MV-4-11 (cell line): ENCODE results near the gene MAGIX.

ENCODE experiments used
- DNase-seq: peaks from one replicate; lab custom pipeline; 2025; lab: John Stamatoyannopoulos, UW

Gene MAGIX

DNA sequence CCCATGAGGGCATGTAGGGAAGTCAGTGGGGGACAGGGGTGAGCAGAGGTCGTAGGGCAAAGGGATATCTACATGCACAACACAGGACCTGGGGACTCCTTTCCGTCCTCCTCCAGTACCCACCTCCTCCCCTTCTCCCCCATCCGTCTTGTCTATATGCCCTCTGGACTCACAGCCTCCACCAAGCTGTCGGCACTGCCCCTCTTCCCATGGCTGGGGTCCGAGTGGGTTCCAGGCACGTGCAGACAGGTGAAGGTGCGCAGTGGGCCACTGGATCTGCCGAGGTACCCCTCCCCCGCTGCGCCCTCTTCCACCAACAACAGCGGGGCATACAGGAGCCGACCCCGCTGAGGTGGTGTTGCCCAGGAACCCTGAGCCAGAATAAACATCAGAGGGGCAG is 42.9 kb downstream of the MAGIX start:
- DNase-seq, result no peak

DNA sequence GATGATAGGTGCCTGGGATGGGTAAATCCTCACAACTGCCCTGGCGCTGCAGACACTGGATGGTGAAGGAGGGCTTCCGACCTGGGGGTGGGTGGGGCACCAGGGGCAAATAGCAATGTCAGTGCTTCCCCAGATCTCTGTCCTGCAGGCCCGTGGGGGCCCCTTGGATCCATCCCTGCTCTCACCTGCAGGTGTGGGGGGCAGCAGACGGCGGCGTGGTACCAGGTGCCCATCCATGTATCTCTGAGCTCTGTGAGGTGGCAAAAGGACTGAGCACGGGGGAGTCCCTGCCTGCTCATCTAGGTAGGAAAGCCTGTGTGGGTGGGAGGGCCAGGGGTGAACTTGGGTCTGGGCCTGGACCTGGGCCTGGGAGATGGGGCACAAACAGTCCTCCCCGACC is 44.0 kb downstream of the MAGIX start:
- DNase-seq, result no peak

GRCh38 chrX:49208399-49208798 is 45.8 kb downstream of the MAGIX start:
- no peak for DNase-seq

DNA sequence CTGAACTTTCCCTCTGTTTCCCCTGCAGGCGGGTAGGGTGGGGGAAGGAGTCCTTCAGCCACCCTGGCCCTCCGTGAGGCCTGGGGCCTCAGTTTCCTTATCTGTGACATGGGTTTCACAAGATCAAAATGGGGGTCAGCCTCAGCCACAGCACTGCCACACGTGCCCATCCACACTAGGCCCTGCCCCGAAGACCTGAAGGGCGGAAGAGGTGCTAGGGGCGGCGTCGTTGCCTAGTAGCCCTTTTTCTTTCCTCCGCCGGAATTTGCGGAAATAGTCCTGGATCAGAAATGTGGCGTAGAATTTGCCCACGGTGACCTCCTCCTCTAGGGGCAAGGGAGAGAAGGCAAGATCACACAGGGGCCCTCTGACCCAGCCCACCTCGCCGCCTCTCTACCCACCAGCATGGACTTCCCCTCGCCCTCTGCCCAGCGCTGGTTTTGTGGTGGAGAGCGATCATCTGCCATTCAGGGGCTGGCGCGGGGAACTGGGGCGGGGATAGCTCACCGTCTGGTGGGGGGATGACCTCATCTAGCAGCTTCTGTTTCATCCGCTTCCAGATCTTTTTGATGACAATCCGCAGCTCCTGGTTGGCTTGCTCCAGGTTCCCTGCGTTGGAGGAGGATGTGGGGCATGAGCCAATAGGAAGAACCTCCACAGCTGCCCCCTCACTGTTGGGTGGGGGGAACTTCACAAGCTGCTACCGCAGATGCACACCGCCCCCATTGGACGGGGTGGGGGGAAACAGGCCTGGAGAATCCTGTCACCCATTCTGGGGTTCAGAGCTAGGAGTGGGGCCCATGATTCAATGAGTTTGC is 47.1 kb downstream of the MAGIX start:
- no peak for DNase-seq

DNA sequence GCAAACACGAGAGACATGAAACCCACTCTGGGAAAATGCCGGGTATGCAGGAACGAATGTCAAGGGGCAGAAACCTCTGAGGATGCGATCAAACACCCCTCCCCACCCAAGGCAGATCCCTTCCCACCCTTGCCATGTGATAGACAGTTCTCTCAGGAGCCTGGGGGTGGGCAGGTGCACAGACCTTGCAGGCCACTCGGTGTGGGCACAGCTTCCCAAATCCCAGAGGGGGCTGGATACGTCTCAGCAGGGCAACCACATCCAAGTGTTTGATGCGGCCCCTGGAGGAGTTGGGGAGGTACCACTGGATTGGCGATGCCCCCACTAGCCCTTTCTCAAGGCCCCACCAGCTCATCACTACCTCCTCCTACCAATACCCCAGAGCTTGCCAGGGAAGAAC is 47.8 kb downstream of the MAGIX start:
- DNase-seq, result no peak

- no peak for DNase-seq
These were observed 48.5 kb downstream of the MAGIX start for GRCh38 chrX:49211074-49211473.

GRCh38 chrX:49212209-49212608 is 49.7 kb downstream of the MAGIX start:
- DNase-seq, result no peak

DNA sequence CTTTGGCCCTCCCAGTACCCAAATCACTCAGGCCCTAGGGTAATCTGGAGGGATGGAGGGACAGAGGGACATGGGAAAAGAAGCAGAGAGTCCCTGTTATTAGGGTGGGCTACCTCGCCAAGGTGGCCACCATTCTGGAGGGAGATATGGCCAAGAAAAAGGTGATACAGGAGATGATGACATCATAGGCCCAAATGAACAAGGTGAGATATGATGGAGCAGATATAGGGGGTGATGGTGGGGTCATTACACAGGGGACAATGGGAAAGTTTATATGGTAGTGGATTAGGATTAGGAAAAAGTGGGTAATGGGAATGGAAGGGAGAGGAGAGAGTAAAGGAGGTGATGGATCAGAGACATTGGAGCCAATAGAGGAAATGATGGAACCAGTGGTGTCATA is 50.3 kb downstream of the MAGIX start:
- no peak for DNase-seq

GRCh38 chrX:49214416-49214815 is 51.9 kb downstream of the MAGIX start:
- no peak for DNase-seq

DNA sequence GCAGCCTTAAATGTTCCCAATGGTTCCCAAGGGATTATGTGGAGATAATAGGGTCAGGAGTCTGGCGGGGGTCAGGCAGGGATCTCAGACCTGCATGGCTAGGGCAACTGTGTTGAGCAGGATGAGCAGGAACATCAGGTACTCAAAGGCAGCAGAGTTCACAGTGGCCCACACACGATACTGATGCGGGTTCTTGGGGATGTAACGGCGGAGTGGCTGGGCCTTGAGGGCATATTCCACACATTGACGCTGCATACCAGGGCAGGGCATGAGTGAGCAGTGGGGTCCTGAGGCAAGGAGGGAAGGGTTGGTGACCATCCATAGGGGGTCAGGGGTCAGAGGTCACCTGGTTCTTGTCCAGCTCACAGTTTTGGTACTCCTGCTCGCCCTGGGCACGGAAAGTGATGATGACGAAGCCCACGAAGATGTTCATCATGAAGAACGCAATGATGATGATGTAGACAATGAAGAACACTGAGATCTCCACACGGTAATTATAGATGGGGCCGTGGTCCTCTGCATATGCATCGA is 52.5 kb downstream of the MAGIX start:
- no peak for DNase-seq
